HUES64 (cell line): ENCODE measurements around the gene SYNPO.

ENCODE experiments used
- H3K27ac ChIP-seq: 2 replicates; pipeline ENCODE4 v1.7.0; 2013; ENCODE audit warnings: low read depth, low read length, inconsistent platforms
- H3K27me3 ChIP-seq: 2 replicates; pipeline ENCODE4 v1.6.1; 2013; ENCODE audit warnings: mild to moderate bottlenecking, low read length; ENCODE audit not compliant: insufficient read depth
- H3K36me3 ChIP-seq: 2 replicates; pipeline ENCODE4 v1.6.1; 2013; ENCODE audit warnings: mild to moderate bottlenecking, low read length; ENCODE audit not compliant: insufficient read depth
- H3K4me1 ChIP-seq: 2 replicates; pipeline ENCODE4 v1.6.1; 2013; ENCODE audit warnings: mild to moderate bottlenecking, low read length, moderate library complexity; ENCODE audit not compliant: insufficient read depth
- H3K4me3 ChIP-seq: 2 replicates; pipeline ENCODE4 v1.5.1; 2013; ENCODE audit warnings: mild to moderate bottlenecking, low read length, moderate library complexity
- H3K9ac ChIP-seq: 2 replicates; pipeline ENCODE4 v1.6.1; 2013; ENCODE audit warnings: mild to moderate bottlenecking, low read depth, low read length
- H3K9me3 ChIP-seq: 2 replicates; pipeline ENCODE4 v1.6.1; 2013; ENCODE audit warnings: low read depth, low read length; ENCODE audit not compliant: insufficient read depth
- WGBS: fragments of 150-250, 120-280 bp; methylation state at CpG from one replicate; pipeline ENCODE4 v1.1.7; 2013; ENCODE audit warnings: missing lambda C conversion rate; 5-methylcytosine and 5-hydroxymethylcytosine counted together

SYNPO gene

DNA sequence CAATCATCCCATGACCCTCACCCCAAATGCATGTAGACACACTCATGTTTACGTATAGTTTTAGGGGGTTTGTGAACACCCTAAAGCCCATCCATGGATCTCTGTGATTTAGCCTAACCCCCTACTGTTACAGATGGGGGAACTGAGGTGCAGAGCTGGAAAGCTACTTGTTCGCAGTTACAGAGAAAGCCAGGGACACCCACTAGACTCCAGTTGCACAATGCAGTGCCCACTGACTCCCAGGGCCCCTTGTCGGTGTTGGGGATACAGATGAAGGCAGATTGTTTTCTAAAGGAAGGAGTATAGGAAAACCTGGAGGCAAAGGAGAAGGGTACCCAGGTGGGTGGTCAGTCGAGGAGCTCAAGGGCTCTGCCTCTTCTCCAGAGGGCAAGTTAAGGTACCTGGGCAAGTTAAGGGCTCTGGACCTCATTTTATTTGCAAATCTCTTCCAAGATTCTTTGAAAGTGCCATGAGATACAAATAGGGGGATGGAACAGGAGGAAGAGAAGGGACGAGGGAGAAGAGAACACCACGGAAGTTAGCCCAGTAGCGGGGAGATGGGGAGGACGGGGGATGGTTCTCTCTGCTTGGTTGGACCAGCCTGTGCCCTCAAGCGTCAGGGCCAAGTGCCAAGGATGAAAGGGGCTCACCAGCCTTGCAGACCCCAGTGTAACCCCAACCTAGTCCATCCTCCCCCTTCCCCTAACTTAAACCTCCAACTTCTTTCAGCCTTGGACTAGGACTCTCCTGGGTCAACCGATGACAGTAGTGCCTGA is 21.5 kb downstream of the SYNPO start:
- Histone ChIP-seq H3K9me3 (no peaks in the 10 kb centered on the region), H3K4me3 (no peak overlapping the region), H3K4me1 (peaks cover 13% of the 10 kb centered on the region), H3K9ac (no peak overlapping the region), H3K27me3 (0 out of 2 replicates have a peak, but pooled peaks cover 5% of the 10 kb centered on the region), H3K36me3 (no peaks in the 10 kb centered on the region), H3K27ac (no peak overlapping the region)
- WGBS: 92% methylated on average over 10 of the region's 10 CpGs

DNA sequence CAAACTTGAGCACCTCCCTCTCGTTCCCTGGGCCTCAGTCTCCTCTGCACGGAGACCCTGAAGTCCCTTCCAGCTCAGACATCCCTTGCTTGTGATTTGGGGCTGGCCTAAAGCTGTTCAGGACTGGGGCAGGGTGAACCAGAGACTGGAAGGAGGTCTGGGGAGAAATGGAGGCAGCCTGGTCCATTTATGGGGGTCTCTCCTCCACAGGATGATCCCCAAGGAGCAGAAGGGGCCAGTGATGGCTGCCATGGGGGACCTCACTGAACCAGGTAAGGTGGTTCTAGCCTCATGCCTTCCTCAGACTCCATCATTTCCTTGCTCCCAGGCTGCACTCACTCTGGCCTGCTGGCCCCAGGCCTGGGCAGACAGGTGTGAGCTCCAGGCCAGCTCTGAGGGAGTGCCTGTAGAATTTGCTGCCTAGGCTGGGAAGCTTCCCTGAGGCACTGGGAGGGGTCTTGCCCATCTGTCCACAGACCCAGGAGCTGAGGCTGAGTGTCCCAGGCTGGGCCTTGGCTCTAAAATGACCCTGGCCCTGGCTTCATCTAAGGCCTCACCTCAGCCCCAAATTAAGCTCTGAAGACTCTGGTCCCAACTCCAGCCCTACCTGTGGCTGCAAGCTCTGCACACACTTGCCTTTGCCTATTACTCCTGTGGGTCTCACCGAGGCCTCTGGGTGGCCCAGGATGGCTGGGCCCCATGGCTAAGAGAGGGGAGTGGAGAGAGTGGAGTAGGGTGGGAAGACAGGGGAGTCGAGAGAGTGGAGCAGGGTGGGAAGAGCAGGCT is 22.5 kb downstream of the SYNPO start:
- no peak overlapping the region for H3K4me3 ChIP-seq
- no peak overlapping the region for H3K27ac ChIP-seq
- H3K27me3 ChIP-seq: no peaks in the 10 kb centered on the region
- H3K4me1 ChIP-seq: peaks cover 13% of the 10 kb centered on the region
- H3K36me3 ChIP-seq: 0 out of 2 replicates have a peak, but pooled peaks cover under 1% of the 10 kb centered on the region
- 89% methylated on average over 3 of the region's 4 CpGs for WGBS
- no peak overlapping the region for H3K9ac ChIP-seq
- H3K9me3 ChIP-seq: no peaks in the 10 kb centered on the region

DNA sequence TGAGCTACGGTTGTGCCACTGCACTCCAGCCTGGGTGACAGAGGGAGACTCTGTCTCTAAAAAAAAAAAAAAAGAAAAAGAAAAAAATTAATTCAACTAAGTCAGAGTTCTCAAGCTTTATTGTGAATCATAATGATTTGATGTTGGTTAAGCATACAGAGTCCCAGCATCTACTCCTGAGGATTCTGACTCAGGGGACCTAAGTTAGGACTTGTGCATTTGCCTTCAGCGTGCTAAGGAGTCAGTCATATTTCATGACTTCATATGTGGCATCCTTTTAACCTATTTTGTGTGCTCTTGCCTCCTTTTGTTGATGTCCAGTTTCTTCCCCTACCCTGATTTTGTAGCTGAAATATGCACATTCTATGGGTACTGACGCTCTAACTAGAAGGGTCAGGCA is 23.5 kb downstream of the SYNPO start:
- H3K9me3 ChIP-seq: no peaks in the 10 kb centered on the region
- WGBS: 90% methylated on average over 3 of the region's 3 CpGs
- H3K4me3 ChIP-seq: no peak overlapping the region
- peaks cover 13% of the 10 kb centered on the region for H3K4me1 ChIP-seq
- no peak overlapping the region for H3K9ac ChIP-seq
- H3K36me3 ChIP-seq: peaks cover 5% of the 10 kb centered on the region; the same call in 1 of the 2 replicates
- no peak overlapping the region for H3K27ac ChIP-seq
- H3K27me3 ChIP-seq: no peaks in the 10 kb centered on the region

DNA sequence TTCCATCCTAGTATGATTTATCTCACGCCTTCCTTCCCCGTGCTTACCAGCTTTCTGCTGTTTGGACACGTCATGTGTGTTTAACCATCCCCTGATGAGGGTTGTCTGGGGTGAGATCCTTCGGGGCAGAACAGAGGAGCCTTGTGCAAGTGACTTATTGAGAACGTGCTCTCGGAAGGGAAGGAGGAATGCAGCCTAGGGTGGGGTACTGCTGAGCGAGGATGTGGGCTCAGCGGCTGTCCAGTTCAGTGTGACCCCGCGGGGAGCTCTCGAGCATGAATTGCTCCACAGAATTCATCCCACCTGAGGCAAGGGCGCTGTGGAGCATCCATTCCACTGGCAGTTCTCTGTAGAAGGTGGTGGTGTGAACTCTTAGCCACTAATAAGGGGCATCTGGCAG is 24.6 kb downstream of the SYNPO start:
- Histone ChIP-seq H3K4me1 (peaks cover 15% of the 10 kb centered on the region), H3K27ac (no peak overlapping the region), H3K9ac (no peak overlapping the region), H3K9me3 (no peaks in the 10 kb centered on the region), H3K36me3 (peaks cover 5% of the 10 kb centered on the region; the same call in 1 of the 2 replicates), H3K27me3 (no peaks in the 10 kb centered on the region), H3K4me3 (no peak overlapping the region)
- 92% methylated on average over 12 of the region's 12 CpGs for WGBS

DNA sequence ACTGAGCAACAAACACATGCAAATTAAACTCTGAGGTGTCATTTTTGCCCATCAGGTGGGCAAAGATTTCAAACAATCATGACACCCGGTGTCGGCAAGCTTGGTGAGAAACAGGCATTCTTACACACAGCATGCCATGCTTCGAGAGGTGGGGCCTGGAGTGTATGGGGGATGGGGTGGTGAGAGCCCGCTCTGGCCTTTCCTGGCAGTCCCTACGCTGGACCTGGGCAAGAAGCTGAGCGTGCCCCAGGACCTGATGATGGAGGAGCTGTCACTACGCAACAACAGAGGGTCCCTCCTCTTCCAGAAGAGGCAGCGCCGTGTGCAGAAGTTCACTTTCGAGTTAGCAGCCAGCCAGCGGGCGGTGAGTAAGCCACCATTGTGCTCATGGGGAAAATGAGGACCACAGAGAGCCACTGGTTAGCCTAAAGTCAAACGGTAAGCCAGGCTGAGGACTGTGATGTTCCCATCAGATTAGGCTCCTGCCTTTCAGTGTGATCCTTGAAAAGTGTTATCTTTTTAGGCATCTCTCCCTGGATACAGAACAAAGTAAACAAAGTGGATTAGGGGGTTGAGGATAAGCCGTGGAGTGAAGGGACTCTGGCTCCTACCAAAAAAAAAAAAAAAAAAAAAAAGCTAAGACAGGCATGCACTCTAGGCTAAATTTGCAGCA is 30.0 kb downstream of the SYNPO start:
- peak overlapping the region; percentile 43; the same call in 1 of the 2 replicates for H3K27ac ChIP-seq
- H3K9ac ChIP-seq: no peak overlapping the region
- peaks cover 28% of the 10 kb centered on the region for H3K4me1 ChIP-seq
- H3K36me3 ChIP-seq: peaks cover 5% of the 10 kb centered on the region; the same call in 1 of the 2 replicates
- H3K27me3 ChIP-seq: peaks cover 13% of the 10 kb centered on the region; the same call in 1 of the 2 replicates
- peak overlapping the region; percentile 91 for H3K4me3 ChIP-seq
- WGBS: 64% methylated on average over 14 of the region's 14 CpGs
- H3K9me3 ChIP-seq: no peaks in the 10 kb centered on the region

DNA sequence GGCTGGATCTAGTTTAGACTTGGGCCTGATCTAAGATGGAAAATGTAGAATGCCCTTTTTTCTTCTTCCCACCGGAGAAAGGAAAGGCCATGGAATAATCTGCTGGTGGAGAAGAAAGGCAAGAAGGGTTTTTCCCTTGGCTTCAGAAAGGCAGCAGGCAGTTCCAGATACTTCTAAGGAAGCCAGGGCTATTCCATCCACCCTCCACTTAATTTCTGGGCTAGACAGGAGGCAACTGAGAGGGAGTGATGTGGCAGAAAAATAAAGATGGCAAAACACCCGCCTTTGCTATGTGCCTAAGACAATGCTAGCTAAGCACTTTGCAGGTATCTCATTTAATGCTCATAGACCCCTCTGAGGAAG is 30.5 kb downstream of the SYNPO start:
- H3K9me3 ChIP-seq: no peaks in the 10 kb centered on the region
- peak overlapping the region; percentile 94; the same call in 1 of the 2 replicates for H3K27ac ChIP-seq
- peaks cover 28% of the 10 kb centered on the region for H3K4me1 ChIP-seq
- peak overlapping the region; percentile 91 for H3K9ac ChIP-seq
- H3K36me3 ChIP-seq: peaks cover 5% of the 10 kb centered on the region; the same call in 1 of the 2 replicates
- peak overlapping the region; percentile 91 for H3K4me3 ChIP-seq
- H3K27me3 ChIP-seq: peaks cover 13% of the 10 kb centered on the region; the same call in 1 of the 2 replicates
- WGBS: 38% methylated on average over 1 of the region's 2 CpGs

DNA sequence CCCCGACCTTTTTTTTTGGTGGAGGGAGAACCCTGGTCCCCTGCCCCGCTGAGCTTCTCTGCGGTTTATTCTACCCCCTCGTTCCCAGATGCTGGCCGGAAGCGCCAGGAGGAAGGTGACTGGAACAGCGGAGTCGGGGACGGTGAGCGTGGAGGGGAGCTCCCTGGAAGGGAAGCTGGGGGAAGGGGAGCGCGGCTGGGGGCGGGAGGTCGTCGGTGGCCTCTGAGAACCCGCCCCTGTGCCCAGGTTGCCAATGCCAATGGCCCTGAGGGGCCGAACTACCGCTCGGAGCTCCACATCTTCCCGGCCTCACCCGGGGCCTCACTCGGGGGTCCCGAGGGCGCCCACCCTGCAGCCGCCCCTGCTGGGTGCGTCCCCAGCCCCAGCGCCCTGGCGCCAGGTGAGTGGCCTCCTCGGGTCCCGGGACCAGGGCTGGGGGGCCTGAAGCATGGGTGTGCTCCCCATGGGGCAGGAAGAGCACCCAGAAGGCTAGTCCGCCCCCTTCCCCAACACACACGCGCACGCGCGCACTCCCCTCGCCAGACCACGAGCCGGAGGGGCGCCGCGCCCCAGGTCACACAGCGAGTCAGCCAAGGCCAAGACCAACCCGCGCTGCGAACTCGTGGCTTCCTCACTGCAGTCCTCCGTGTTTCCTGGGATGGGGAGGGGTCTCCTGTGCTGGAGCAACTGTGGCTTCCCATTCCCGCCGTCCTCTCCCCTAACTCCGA is 31.2 kb downstream of the SYNPO start:
- Histone ChIP-seq H3K27me3 (peaks cover 13% of the 10 kb centered on the region; the same call in 1 of the 2 replicates), H3K9me3 (no peaks in the 10 kb centered on the region), H3K36me3 (peaks cover 6% of the 10 kb centered on the region; the same call in 1 of the 2 replicates), H3K4me3 (peak overlapping the region; percentile 91), H3K27ac (peak overlapping the region; percentile 94), H3K9ac (peak overlapping the region; percentile 91), H3K4me1 (peaks cover 28% of the 10 kb centered on the region)
- WGBS: under 1% methylated on average over 48 of the region's 51 CpGs

DNA sequence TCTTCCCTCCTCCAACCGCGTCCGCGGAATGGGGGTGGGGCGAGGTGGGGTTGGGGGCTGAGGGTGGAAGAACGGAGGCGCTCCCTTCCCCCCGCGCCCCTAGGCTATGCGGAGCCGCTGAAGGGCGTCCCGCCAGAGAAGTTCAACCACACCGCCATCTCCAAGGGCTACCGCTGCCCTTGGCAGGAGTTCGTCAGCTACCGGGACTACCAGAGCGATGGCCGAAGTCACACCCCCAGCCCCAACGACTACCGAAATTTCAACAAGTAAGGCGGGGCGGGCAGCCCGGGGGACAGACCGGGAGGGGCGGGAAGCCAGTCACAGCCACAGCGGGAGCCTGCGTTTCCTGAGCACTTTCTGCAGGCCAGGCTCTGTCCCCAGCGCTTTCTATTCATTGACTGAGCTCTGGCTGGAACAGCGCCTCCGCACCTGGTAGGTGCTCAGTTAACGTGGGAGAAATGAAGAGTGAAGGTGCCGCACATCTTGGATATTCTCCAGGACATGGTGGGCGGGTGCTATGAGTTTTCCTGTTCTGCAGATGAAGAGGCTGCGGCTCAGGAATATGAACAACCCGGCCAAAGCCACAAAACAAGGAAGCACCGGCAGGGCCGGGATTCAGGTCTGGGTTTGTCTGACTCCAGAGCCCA is 31.9 kb downstream of the SYNPO start:
- WGBS: 2% methylated on average over 33 of the region's 38 CpGs
- H3K4me3 ChIP-seq: peak overlapping the region; percentile 91
- peak overlapping the region; percentile 91 for H3K9ac ChIP-seq
- no peaks in the 10 kb centered on the region for H3K9me3 ChIP-seq
- peaks cover 13% of the 10 kb centered on the region; the same call in 1 of the 2 replicates for H3K27me3 ChIP-seq
- H3K27ac ChIP-seq: peak overlapping the region; percentile 94
- peaks cover 28% of the 10 kb centered on the region for H3K4me1 ChIP-seq
- peaks cover 9% of the 10 kb centered on the region; the same call in 1 of the 2 replicates for H3K36me3 ChIP-seq

DNA sequence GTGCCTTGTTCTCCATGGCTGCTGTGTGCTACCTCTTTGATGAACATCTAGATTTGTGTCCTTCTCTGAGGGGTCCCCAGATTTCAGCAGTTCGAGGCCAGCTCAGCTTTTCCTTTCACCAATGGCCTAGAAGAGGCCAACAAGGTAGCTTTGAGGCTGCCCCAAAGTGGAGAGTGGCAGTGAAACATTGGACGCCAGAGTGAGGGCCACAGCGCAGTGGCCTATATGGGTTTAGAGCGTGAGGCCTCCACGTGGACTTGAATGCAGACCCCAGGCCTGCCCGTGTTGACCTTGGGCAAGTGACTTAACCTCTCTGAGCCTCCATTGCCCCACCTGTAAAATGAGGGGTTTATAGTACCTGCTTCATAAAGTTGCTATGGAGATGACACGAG is 32.4 kb downstream of the SYNPO start:
- peaks cover 13% of the 10 kb centered on the region; the same call in 1 of the 2 replicates for H3K27me3 ChIP-seq
- peaks cover 9% of the 10 kb centered on the region; the same call in 1 of the 2 replicates for H3K36me3 ChIP-seq
- H3K4me3 ChIP-seq: peak overlapping the region; percentile 91
- H3K9ac ChIP-seq: peak overlapping the region; percentile 91
- 67% methylated on average over 7 of the region's 7 CpGs for WGBS
- peak overlapping the region; percentile 94 for H3K27ac ChIP-seq
- H3K9me3 ChIP-seq: no peaks in the 10 kb centered on the region
- peaks cover 28% of the 10 kb centered on the region for H3K4me1 ChIP-seq

DNA sequence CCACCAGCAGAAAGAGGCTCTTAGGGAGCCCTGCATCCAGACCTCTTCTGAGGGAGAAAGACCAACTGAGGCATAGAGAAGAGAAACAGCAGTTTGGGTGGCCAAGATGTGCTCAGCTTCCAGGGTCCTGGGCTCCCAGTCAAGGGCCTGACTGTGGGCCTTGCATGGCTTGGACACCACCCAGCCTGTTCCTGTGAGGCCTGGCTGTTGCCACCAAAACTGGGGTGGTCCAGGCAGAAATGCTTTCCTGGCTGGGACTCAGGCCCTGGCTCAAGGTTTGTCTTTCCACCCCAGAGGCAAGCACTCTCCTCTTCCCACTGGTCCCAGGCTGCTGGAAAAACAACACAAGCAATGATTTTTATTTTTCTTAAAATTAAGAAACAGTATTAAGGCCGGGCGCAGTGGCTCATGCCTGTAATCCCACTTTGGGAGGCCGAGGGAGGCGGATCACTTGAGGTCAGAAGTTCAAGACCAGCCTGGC is 33.9 kb downstream of the SYNPO start:
- 97% methylated on average over 4 of the region's 4 CpGs for WGBS
- Histone ChIP-seq H3K9ac (0 out of 2 replicates have a peak overlapping the region, but pooled peaks have one; percentile 9), H3K27ac (peak overlapping the region; percentile 63), H3K4me1 (peaks cover 28% of the 10 kb centered on the region), H3K27me3 (peaks cover 13% of the 10 kb centered on the region; the same call in 1 of the 2 replicates), H3K9me3 (no peaks in the 10 kb centered on the region), H3K4me3 (no peak overlapping the region), H3K36me3 (peaks cover 3% of the 10 kb centered on the region; the same call in 1 of the 2 replicates)
